Mammary epithelial cell (primary cell): Measurements from ENCODE around the gene GALNT17.

Source experiments
- EZH2 ChIP-seq: IDR thresholded peaks from 2 replicates; pipeline ENCODE4 v1.6.1; 2012; ENCODE audit warnings: low read length, inconsistent platforms, borderline replicate concordance
- TF ChIP-seq, protein P1 (sequence below), 2 donors: IDR thresholded peaks in 1 of 2; conservative IDR thresholded peaks in 1 of 2; 2 replicates each; pipeline ENCODE4 v1.5.1; 2011 to 2012; ENCODE audit warnings: inconsistent platforms in 2 of 2, low read length in 2 of 2, mild to moderate bottlenecking in 2 of 2, control low read depth in 1 of 2, low read depth in 1 of 2; ENCODE audit not compliant: insufficient read depth in 1 of 2; ENCODE audit errors: extremely low read depth in 1 of 2

DNA sequence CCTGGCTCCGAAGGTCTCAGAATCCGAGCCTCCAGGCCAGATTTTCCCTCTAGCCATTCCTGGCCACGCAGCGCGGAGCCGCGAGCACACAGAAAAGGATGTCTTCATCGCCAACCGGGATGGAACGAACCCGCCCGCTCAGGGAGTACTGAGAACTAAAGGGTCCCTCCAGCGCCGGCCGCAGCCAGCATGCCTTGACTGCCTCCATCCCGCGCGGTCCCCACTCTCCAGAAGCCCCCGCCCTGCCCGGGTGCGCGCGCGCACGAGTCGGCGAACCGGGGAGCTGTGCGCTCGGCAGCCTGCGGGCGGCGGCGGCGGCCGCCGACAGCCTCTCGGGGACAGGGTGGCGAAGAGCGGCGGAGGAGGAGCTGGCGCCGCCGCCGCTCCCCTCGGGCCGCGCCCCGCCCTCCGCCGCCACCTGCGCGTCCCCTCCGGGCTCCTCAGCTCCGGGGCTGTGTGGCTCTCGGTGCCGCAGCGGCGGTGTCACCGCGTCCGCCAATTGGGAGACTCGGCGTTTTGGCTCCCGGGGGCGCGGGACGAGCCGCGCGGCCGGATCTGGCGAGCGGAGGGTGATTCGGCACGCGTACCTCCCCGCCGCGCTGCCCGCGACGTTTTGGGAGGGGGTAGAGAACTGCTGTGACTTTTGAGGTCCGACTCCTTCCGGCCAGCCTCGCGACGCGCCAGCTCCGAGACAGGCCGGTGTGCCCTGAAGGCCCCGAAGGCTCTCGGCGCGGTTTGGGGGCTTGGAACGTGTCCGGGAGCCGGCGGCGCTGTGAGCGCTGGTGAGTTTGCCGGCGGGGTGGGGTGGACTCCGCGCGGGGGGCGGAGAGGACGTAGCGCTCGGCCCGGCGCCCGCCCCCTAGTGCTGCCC, 453 bp upstream of the GALNT17 start:
- TF ChIP-seq, protein P1, sequence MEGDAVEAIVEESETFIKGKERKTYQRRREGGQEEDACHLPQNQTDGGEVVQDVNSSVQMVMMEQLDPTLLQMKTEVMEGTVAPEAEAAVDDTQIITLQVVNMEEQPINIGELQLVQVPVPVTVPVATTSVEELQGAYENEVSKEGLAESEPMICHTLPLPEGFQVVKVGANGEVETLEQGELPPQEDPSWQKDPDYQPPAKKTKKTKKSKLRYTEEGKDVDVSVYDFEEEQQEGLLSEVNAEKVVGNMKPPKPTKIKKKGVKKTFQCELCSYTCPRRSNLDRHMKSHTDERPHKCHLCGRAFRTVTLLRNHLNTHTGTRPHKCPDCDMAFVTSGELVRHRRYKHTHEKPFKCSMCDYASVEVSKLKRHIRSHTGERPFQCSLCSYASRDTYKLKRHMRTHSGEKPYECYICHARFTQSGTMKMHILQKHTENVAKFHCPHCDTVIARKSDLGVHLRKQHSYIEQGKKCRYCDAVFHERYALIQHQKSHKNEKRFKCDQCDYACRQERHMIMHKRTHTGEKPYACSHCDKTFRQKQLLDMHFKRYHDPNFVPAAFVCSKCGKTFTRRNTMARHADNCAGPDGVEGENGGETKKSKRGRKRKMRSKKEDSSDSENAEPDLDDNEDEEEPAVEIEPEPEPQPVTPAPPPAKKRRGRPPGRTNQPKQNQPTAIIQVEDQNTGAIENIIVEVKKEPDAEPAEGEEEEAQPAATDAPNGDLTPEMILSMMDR (conservative IDR thresholded peaks at IDR 0.05 in 1 of 2, IDR thresholded peaks at IDR 0.05 in 1 of 2; ENCODE audit: extremely low read depth in 1 of 2, insufficient read depth in 1 of 2, low read depth in 1 of 2, low read length in 2 of 2), result no peak
- TF ChIP-seq EZH2, result no peak
